NCI-H2107 treated with DMSO at 0.1 percent for 48 hours (cell line): Measurements from ENCODE around the gene MROH2A.

Experiments used
- DNase-seq: peaks from one replicate; lab custom pipeline; 2025; ENCODE audit not compliant: unreplicated experiment; lab: John Stamatoyannopoulos, UW

Gene MROH2A

DNA sequence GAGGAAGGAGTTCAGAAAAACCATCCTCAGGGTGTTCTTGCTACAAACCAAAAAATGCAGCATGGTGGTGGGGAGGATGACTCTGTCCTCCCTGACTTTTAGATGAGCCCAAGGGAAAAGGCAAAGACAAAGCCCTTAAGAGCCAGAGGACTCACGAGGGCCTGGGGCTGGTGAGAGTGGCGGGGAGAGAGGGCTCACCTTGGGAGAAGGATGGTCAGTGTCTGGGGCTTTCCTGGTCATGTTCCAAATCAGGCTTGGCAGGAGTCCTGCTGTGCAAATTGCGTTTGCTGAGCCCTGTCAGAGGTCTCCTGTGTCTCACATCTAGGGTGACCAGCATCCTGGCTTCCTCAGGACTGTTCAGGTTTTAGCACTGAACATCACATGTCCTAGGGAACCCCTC, 13.4 kb upstream of the MROH2A start:
- no peak for DNase-seq

DNA sequence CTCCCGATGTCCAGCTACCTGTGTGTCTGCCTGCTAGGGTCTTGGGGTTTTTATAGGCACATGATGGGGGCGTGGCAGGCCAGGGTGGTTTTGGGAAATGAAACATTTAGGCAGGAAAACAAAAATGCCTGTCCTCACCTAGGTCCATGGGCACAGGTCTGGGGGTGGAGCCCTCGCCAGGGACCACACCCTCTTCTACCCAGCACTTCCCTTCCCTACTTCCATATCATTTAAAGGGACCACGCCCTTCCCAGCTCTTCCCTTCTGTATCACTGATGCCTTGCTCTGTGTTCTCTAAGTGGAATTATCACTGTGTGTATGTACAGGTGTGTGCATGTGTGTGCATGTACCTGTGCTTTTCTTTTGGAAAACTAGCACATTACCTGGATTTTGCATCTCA, 11.7 kb upstream of the MROH2A start:
- DNase-seq, result no peak

GRCh38 chr2:233768076-233768475, 10.1 kb upstream of the MROH2A start:
- DNase-seq, result no peak

DNA sequence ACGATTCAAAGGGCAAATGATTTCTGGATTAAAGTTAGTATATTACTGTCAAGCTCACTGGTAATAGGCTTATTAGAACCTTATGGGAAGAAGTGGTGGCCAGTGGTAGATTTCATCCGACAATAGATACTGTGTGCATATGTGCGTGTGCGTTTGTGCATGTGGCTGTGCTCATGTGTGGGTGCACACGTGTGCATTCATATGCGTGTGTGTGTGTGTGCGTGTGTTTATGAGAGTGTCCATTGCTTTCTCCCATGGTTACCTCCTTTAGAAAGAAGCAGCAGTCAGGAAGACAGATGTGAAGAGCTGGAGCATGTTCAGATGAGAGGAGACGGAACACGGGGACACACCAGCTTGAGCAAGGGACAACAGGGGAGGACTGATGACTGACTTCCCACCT, 8.9 kb upstream of the MROH2A start:
- DNase-seq, result no peak

DNA sequence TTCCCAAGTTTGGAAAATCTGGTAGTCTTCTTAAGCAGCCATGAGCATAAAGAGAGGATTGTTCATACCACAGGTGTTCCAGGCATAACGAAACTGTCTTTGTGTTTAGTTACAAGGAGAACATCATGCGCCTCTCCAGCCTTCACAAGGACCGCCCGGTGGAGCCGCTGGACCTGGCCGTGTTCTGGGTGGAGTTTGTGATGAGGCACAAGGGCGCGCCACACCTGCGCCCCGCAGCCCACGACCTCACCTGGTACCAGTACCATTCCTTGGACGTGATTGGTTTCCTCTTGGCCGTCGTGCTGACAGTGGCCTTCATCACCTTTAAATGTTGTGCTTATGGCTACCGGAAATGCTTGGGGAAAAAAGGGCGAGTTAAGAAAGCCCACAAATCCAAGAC, 6.0 kb upstream of the MROH2A start:
- no peak for DNase-seq

- DNase-seq, result no peak
Observed at GRCh38 chr2:233772583-233772982, 5.5 kb upstream of the MROH2A start.

- DNase-seq, result no peak
Observed at GRCh38 chr2:233773854-233774253, 4.3 kb upstream of the MROH2A start.

DNA sequence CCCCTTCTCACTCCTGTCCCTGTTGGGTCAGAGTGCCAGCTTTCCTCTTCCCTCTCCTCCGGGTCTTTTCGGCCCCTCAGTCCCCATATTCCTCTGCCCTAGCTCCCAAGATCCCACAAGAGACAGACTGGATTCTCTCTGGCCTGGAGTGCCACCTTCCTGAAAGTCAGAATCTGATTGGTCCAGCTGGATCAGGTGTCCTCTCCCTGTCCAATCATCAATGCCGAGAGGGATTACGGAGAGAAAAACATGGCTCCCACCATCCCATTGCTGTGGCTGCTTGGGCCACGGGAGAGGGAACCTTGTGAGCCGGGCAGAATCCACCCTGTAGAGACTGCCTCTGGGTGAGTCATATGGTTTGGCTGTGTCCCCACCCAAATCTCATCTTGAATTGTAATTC, 2.7 kb upstream of the MROH2A start:
- DNase-seq, result no peak

GRCh38 chr2:233779722-233780121, 1.6 kb downstream of the MROH2A start:
- no peak for DNase-seq

DNA sequence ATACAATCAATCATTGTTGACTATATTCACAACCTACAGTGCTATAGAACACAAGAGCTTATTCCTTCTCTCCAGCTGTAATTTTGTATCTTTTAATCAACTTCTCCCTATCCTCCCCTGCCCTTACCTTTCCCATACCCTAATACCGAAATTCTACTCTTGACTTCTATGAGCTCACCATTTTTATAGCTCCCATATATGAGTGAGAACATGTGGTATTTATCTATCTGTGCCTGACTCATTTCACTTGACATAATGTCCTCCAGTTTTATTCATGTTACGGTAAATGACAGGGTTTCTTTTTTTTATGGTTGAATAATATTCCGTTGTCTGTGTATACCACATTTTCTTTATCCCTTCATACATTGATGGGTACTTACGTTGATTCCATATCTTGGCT, 2.6 kb downstream of the MROH2A start:
- no peak for DNase-seq

GRCh38 chr2:233789554-233789953, 11.4 kb downstream of the MROH2A start:
- no peak for DNase-seq

GRCh38 chr2:233791151-233791882, 13.2 kb downstream of the MROH2A start:
- DNase-seq, result no peak

DNA sequence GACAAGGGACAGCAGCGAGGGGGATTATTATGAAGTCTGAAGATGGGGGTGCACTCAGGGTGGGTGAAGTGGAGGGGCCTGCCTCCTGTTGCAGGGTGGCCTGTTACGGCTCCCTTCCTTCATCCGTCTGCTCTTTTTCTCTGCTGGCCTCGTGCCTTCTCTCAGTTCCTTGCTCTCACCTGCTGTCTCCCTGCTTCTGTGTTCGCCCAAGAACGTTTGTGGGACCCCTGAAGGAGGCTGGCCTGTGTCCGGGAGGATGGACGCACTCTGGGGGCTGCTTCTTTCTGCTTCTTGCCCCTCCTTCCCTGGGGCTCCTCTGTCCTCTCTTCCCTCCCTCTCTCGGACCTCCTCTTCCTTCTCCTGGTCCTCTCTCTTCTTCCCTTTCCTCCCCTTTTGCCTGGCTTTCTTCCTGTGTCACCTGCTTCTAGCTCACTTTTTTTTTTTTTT, 13.8 kb downstream of the MROH2A start:
- DNase-seq, result no peak

- DNase-seq, result no peak
Observed at GRCh38 chr2:233792720-233793119, 14.6 kb downstream of the MROH2A start.

DNA sequence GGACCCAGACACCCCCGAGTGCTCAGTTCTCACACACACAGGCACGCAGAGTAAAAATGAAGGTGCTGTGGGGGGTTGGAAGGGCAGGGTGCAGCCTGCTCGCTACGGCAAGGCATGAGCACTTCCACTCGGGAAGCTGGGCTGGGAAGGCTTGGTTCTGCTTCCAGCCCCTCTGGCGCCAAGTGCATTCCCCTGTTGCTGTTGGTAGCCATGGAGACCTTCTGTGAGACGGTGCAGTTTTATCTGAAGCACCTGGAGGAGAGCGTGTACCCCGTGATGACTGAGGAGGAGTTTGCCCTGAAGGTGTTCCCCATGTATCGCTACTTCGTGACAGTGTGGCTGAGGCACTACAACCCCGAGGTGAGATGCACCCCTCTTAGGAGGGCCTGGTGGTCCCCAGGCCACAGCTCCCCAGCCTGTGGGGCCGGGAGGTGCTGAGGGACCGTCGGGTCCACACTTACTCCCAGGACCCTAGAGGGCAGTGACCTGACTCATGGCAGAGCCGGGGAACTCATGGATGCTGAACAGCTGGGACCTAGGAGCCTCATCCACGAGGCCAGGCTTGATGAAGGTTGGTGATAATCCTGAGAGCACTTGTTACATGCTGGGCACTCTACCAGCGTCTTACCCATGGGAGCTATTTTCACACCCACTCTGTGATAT, 15.5 kb downstream of the MROH2A start:
- no peak for DNase-seq

- DNase-seq, result no peak
Observed at GRCh38 chr2:233794128-233794658, 16.1 kb downstream of the MROH2A start.

GRCh38 chr2:233795735-233796171, 17.6 kb downstream of the MROH2A start:
- no peak for DNase-seq

DNA sequence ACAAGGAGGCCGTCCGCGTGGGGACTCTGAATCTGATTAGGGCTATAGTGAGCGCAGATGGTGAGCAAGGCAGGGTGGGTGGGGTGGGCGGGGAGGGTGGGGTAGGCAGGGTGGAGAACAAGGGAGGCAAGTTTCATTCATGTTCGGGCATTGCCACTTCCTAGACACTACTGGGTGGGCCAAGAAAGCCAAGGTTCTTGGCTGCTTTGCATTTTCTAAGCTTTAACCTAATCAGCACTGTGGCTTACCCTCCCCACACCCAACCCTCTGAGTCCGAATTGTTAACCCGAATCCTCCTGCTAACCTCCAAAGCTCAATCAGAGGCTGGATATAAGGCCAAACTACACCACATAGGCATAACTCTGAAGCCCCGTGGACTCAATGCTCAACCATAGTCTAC, 18.1 kb downstream of the MROH2A start:
- no peak for DNase-seq

- DNase-seq, result no peak
Observed at GRCh38 chr2:233798335-233799086, 20.4 kb downstream of the MROH2A start.

GRCh38 chr2:233799087-233799665, 21.0 kb downstream of the MROH2A start:
- no peak for DNase-seq

DNA sequence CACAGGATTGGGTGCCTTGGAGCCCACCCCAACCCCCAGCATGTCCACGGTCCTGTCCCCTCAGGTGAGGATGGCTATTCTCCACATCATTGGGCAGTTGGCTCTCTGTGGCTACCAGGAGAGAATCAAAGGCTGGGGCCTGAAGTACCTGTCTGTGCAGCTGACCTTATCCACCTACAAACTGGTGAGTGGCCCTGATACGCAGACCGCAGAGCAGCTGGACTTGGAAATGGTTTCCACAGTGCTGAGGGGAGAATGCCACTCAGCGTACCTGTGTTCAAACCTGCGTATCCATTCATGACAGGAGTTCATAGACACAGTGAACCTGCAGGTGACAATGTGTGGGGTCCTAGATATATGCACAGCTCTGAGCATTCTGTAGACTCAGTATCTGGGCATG, 21.6 kb downstream of the MROH2A start:
- DNase-seq, result no peak
